Panc1 (cell line): ENCODE data around the gene ZXDA. TPM values are rescaled to one million over a fixed set of nuclear protein-coding genes. Genes with fewer than 3 reads are reported as not detected.

Source experiments
- ATAC-seq: fragments of 200-7000 bp; cut with Tn5 transposase; 2 replicates; pipeline ENCODE4 v1.9.1; 2020; ENCODE audit warnings: mild to moderate bottlenecking, moderate library complexity
- BruUV-seq: library from RNA; stranded (reverse); fragments of 400-500 nt; replicated peaks from 2 replicates; lab custom pipeline; 2021; lab: Mats Ljungman, UMichigan
- CTCF ChIA-PET: fragments of 300-600 bp; sonication (Branson Sonifier 250); formaldehyde crosslinking; loops from one replicate; lab custom pipeline; 2022; ENCODE audit warnings: antibody characterized with exemption; lab: Charles Lee
- POLR2A ChIA-PET: fragments of 300-600 bp; sonication (Branson Sonifier 250); formaldehyde crosslinking; loops from one replicate; lab custom pipeline; 2022; ENCODE audit warnings: antibody characterized with exemption; lab: Charles Lee
- DNase-seq: peaks from one replicate; pipeline ENCODE4 v3.0.0-alpha.2; 2010; ENCODE audit warnings: low read depth, low spot score
- H3K27ac ChIP-seq: 2 replicates; pipeline ENCODE4 v1.5.1; 2011; ENCODE audit warnings: mild to moderate bottlenecking, low read length, inconsistent platforms
- H3K27me3 ChIP-seq: fragments of 200-500 bp; sonication (Bioruptor generic); 2 replicates; pipeline ENCODE4 v1.6.0; 2014; ENCODE audit warnings: low read length, inconsistent platforms; ENCODE audit not compliant: control insufficient read depth, insufficient read depth
- H3K36me3 ChIP-seq: fragments of 200-500 bp; sonication (Bioruptor generic); 2 replicates; pipeline ENCODE4 v1.5.1; 2014; ENCODE audit warnings: inconsistent platforms, mild to moderate bottlenecking, low read length, moderate library complexity; ENCODE audit not compliant: control insufficient read depth, insufficient read depth
- H3K4me1 ChIP-seq: 2 replicates; pipeline ENCODE4 v1.5.1; 2011; ENCODE audit warnings: inconsistent platforms, mild to moderate bottlenecking, low read length, moderate library complexity; ENCODE audit not compliant: control insufficient read depth, insufficient read depth
- H3K4me3 ChIP-seq, 2 experiments: 2 replicates each; pipeline ENCODE4 v1.5.1; 2011 to 2012; ENCODE audit warnings: low read depth in 2 of 2, low read length in 2 of 2, mild to moderate bottlenecking in 2 of 2, inconsistent platforms in 1 of 2, moderate library complexity in 1 of 2
- H3K9me3 ChIP-seq: fragments of 200-500 bp; sonication (Bioruptor generic); 2 replicates; pipeline ENCODE4 v1.5.1; 2014; ENCODE audit warnings: low read depth, mild to moderate bottlenecking, inconsistent platforms, low read length, moderate library complexity; ENCODE audit not compliant: control insufficient read depth, insufficient read depth
- CTCF ChIP-seq: fragments of 450-650 bp; IDR thresholded peaks from 2 replicates; pipeline ENCODE4 v1.5.1; 2017; ENCODE audit warnings: mild to moderate bottlenecking
- POLR2AphosphoS5 ChIP-seq: IDR thresholded peaks from 2 replicates; pipeline ENCODE4 v1.6.1; 2012; ENCODE audit warnings: mild to moderate bottlenecking, low read depth, low read length, moderate library complexity
- SIN3A ChIP-seq: IDR thresholded peaks from 2 replicates; pipeline ENCODE4 v1.6.1; 2012; ENCODE audit warnings: low read depth, mild to moderate bottlenecking, low read length, moderate library complexity, borderline replicate concordance; ENCODE audit not compliant: insufficient read depth
- TCF7L2 ChIP-seq: IDR thresholded peaks from 2 replicates; pipeline ENCODE4 v1.6.1; 2011; ENCODE audit warnings: mild to moderate bottlenecking, low read depth, low read length, inconsistent platforms
- in situ Hi-C: cut with HindIII; loops from 2 replicates; pipeline ENCODE4 v1.10.0; 2016; ENCODE audit warnings: low sequenced_read_pairs, low pct_unique_long_range_greater_than_20kb
- intact Hi-C: fragments of 100-400 bp; cut with micrococcal nuclease; formaldehyde crosslinking; loops from one replicate; pipeline ENCODE4 v1.10.0; 2022; ENCODE audit not compliant: unreplicated experiment
- total RNA-seq: library from RNA; stranded (reverse); gene quantifications from one replicate; pipeline ENCODE4 v1.2.1, GENCODE V29; 2021; ENCODE audit not compliant: unreplicated experiment
- TF ChIP-seq, protein P1 (sequence below), 2 experiments: IDR thresholded peaks; 2 replicates each; pipeline ENCODE4 v1.6.1; 2011 to 2012; ENCODE audit warnings: low read depth in 2 of 2, control low read depth in 1 of 2, low read length in 1 of 2, mild to moderate bottlenecking in 1 of 2, moderate library complexity in 1 of 2; ENCODE audit not compliant: insufficient read depth in 1 of 2

Gene ZXDA
- total RNA-seq, 1 experiment from 2014 or later: 3.9 TPM

- ChIA-PET POLR2A (no interaction called here), CTCF (no interaction called here)
- no TSS peak for BruUV-seq
- TF ChIP-seq SIN3A (no peak), POLR2AphosphoS5 (no peak), CTCF (no peak), TCF7L2 (no peak)
- TF ChIP-seq, protein P1, sequence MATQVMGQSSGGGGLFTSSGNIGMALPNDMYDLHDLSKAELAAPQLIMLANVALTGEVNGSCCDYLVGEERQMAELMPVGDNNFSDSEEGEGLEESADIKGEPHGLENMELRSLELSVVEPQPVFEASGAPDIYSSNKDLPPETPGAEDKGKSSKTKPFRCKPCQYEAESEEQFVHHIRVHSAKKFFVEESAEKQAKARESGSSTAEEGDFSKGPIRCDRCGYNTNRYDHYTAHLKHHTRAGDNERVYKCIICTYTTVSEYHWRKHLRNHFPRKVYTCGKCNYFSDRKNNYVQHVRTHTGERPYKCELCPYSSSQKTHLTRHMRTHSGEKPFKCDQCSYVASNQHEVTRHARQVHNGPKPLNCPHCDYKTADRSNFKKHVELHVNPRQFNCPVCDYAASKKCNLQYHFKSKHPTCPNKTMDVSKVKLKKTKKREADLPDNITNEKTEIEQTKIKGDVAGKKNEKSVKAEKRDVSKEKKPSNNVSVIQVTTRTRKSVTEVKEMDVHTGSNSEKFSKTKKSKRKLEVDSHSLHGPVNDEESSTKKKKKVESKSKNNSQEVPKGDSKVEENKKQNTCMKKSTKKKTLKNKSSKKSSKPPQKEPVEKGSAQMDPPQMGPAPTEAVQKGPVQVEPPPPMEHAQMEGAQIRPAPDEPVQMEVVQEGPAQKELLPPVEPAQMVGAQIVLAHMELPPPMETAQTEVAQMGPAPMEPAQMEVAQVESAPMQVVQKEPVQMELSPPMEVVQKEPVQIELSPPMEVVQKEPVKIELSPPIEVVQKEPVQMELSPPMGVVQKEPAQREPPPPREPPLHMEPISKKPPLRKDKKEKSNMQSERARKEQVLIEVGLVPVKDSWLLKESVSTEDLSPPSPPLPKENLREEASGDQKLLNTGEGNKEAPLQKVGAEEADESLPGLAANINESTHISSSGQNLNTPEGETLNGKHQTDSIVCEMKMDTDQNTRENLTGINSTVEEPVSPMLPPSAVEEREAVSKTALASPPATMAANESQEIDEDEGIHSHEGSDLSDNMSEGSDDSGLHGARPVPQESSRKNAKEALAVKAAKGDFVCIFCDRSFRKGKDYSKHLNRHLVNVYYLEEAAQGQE (IDR thresholded peaks at IDR 0.05; ENCODE audit: insufficient read depth in 1 of 2, low read depth in 2 of 2, low read length in 1 of 2): no peak
- no peak for DNase-seq
- in situ Hi-C loops (no loop called here), intact Hi-C loops (no loop called here)
- no peaks in the 10 kb centered on the region for H3K4me1 ChIP-seq
- H3K9me3 ChIP-seq: no peaks in the 10 kb centered on the region
- H3K27me3 ChIP-seq: no peaks in the 10 kb centered on the region
- ATAC-seq: no peak
- no peaks in the 10 kb centered on the region for H3K36me3 ChIP-seq
- no peak overlapping the region for H3K27ac ChIP-seq
- no peak overlapping the region for H3K4me3 ChIP-seq
Measured at GRCh38 chrX:57951666-57952319, 41.5 kb upstream of the ZXDA start.

GRCh38 chrX:57933321-57933720 is 23.1 kb upstream of the ZXDA start:
- ATAC-seq (no peak), DNase-seq (no peak)
- no peaks in the 10 kb centered on the region for H3K9me3 ChIP-seq
- ChIA-PET POLR2A (no interaction called here), CTCF (interaction anchor here (0.6 kb wide), 1 partner anchor 232 kb away, joined by 5 read pairs; no protein-coding TSS in a partner anchor)
- H3K36me3 ChIP-seq: no peaks in the 10 kb centered on the region
- intact Hi-C loops (loop anchor here (10.0 kb wide), 1 partner anchor 101 kb away; no protein-coding TSS in a partner anchor), in situ Hi-C loops (no loop called here)
- TF ChIP-seq CTCF (no peak), TCF7L2 (no peak), SIN3A (no peak), POLR2AphosphoS5 (no peak)
- TF ChIP-seq, protein P1 (IDR thresholded peaks at IDR 0.05; ENCODE audit: insufficient read depth in 1 of 2, low read depth in 2 of 2, low read length in 1 of 2): no peak
- no peak overlapping the region for H3K27ac ChIP-seq
- H3K27me3 ChIP-seq: no peaks in the 10 kb centered on the region
- H3K4me3 ChIP-seq: no peak overlapping the region
- no peaks in the 10 kb centered on the region for H3K4me1 ChIP-seq
- BruUV-seq: no TSS peak
